ENCODE measurements around the gene PSAP. TPM values are rescaled to one million over a fixed set of nuclear protein-coding genes. Genes with fewer than 3 reads are reported as not detected.

Gene PSAP
- total RNA-seq, 1 donor from 2014 or later: 653 TPM

GRCh38 chr10:71812016-71812912, 38.8 kb downstream of the PSAP start:
- no peaks in the 10 kb centered on the region for H3K4me1 ChIP-seq
- DNase-seq (ENCODE audit: low spot score in 2 of 2): peak in 1 of 2 donors; percentile 75
- no peak overlapping the region for H3K4me3 ChIP-seq
- no peak overlapping the region for H3K27ac ChIP-seq
- TF ChIP-seq CTCF (IDR thresholded peaks at IDR 0.05): peak; percentile 73 to 82 (median 77)
- H3K27me3 ChIP-seq: no peaks in the 10 kb centered on the region
- H3K9me3 ChIP-seq: no peaks in the 10 kb centered on the region
- intact Hi-C loops (cut with DNase I): loop anchor here (5.0 kb wide), 2 partner anchors 415 to 430 kb away; partner anchors contain the start of gene CDH23
- H3K36me3 ChIP-seq: peaks cover 21 to 22% of the 10 kb centered on the region in 2 donors

- DNase-seq (ENCODE audit: low spot score in 2 of 2): no peak
- intact Hi-C loops (cut with DNase I): loop anchor here (1.0 to 5.0 kb wide), 3 partner anchors 414 to 497 kb away; partner anchors contain the start of gene CDH23
- no peak for TF ChIP-seq CTCF (IDR thresholded peaks at IDR 0.05)
- Histone ChIP-seq H3K27ac (no peak overlapping the region), H3K4me3 (no peak overlapping the region), H3K4me1 (no peaks in the 10 kb centered on the region), H3K36me3 (peaks cover 11 to 13% of the 10 kb centered on the region in 2 donors), H3K9me3 (no peaks in the 10 kb centered on the region), H3K27me3 (no peaks in the 10 kb centered on the region)
Measured at GRCh38 chr10:71811351-71811750, 39.7 kb downstream of the PSAP start.

GRCh38 chr10:71810048-71810750, 40.9 kb downstream of the PSAP start:
- Histone ChIP-seq H3K4me3 (no peak overlapping the region), H3K27me3 (no peaks in the 10 kb centered on the region), H3K9me3 (no peaks in the 10 kb centered on the region), H3K36me3 (peaks cover 0 to 3% of the 10 kb centered on the region in 2 donors), H3K4me1 (no peaks in the 10 kb centered on the region), H3K27ac (no peak overlapping the region)
- TF ChIP-seq CTCF (IDR thresholded peaks at IDR 0.05): no peak
- DNase-seq (ENCODE audit: low spot score in 2 of 2): no peak
- intact Hi-C loops (cut with DNase I): loop anchor here (5.0 kb wide), 2 partner anchors 413 to 428 kb away; partner anchors contain the start of gene CDH23

- Histone ChIP-seq H3K27ac (no peak overlapping the region), H3K36me3 (no peaks in the 10 kb centered on the region), H3K27me3 (no peaks in the 10 kb centered on the region), H3K9me3 (no peaks in the 10 kb centered on the region), H3K4me1 (no peaks in the 10 kb centered on the region), H3K4me3 (no peak overlapping the region)
- intact Hi-C loops (cut with DNase I): loop anchor here (5.0 kb wide), 2 partner anchors 412 to 427 kb away; partner anchors contain the start of gene CDH23
- TF ChIP-seq CTCF (IDR thresholded peaks at IDR 0.05): no peak
- no peak for DNase-seq (ENCODE audit: low spot score in 2 of 2)
Measured at GRCh38 chr10:71809628-71810027, 41.4 kb downstream of the PSAP start.

- no peaks in the 10 kb centered on the region for H3K27me3 ChIP-seq
- H3K9me3 ChIP-seq: no peaks in the 10 kb centered on the region
- H3K36me3 ChIP-seq: no peaks in the 10 kb centered on the region
- no peak for TF ChIP-seq CTCF (IDR thresholded peaks at IDR 0.05)
- DNase-seq (ENCODE audit: low spot score in 2 of 2): no peak
- H3K27ac ChIP-seq: no peak overlapping the region
- no peaks in the 10 kb centered on the region for H3K4me1 ChIP-seq
- intact Hi-C loops (cut with DNase I): no loop called here
- H3K4me3 ChIP-seq: no peak overlapping the region
Measured at GRCh38 chr10:71807557-71808510, 43.2 kb downstream of the PSAP start.
